Neuronal stem cell (in vitro differentiated cells): Measurements from ENCODE around the gene ADCY2.

Experiments used
- DNase-seq: peaks from one replicate; pipeline ENCODE4 v3.0.0-alpha.2; 2013; ENCODE audit warnings: low spot score
- H2AFZ ChIP-seq: one replicate; pipeline ENCODE4 v1.6.1; 2013; ENCODE audit warnings: mild to moderate bottlenecking, low read length, inconsistent platforms
- H2AK5ac ChIP-seq: 2 replicates; pipeline ENCODE4 v1.6.1; 2013; ENCODE audit warnings: low read depth, mild to moderate bottlenecking, inconsistent platforms, low read length, moderate library complexity, mixed read lengths
- H2BK120ac ChIP-seq: 2 replicates; pipeline ENCODE4 v1.6.1; 2013; ENCODE audit warnings: low read depth, mild to moderate bottlenecking, inconsistent platforms, low read length, moderate library complexity, mixed read lengths
- H2BK12ac ChIP-seq: one replicate; pipeline ENCODE4 v1.6.1; 2013; ENCODE audit warnings: low read length, inconsistent platforms
- H2BK15ac ChIP-seq: 2 replicates; pipeline ENCODE4 v1.6.1; 2013; ENCODE audit warnings: mild to moderate bottlenecking, low read length, inconsistent platforms, mixed read lengths
- H2BK5ac ChIP-seq: one replicate; pipeline ENCODE4 v1.6.1; 2013; ENCODE audit warnings: inconsistent platforms, mild to moderate bottlenecking, low read length, moderate library complexity
- H3K14ac ChIP-seq: one replicate; pipeline ENCODE4 v1.6.1; 2013; ENCODE audit warnings: low read length, inconsistent platforms
- H3K18ac ChIP-seq: 2 replicates; pipeline ENCODE4 v1.6.1; 2013; ENCODE audit warnings: low read length, inconsistent platforms
- H3K23ac ChIP-seq: 2 replicates; pipeline ENCODE4 v1.6.1; 2013; ENCODE audit warnings: low read depth, mild to moderate bottlenecking, mixed read lengths, low read length, inconsistent platforms; ENCODE audit not compliant: poor library complexity
- H3K27ac ChIP-seq: replicated peaks from 3 replicates; pipeline ENCODE4 v1.5.1; 2013; ENCODE audit warnings: low read length, inconsistent platforms
- H3K27me3 ChIP-seq, 3 experiments: 2 replicates each; pipeline ENCODE4 v1.6.1; 2013; ENCODE audit warnings: low read length in 3 of 3, mild to moderate bottlenecking in 2 of 3, inconsistent platforms in 1 of 3, low read depth in 1 of 3, mixed read lengths in 1 of 3, moderate library complexity in 1 of 3; ENCODE audit not compliant: control insufficient read depth in 3 of 3, insufficient read depth in 3 of 3
- H3K36me3 ChIP-seq, 2 donors: replicated peaks in 1 of 2; 2 replicates each; pipeline ENCODE4 v1.6.1; 2013; ENCODE audit warnings: low read length in 2 of 2; ENCODE audit not compliant: control insufficient read depth in 2 of 2, insufficient read depth in 2 of 2
- H3K4ac ChIP-seq: 2 replicates; pipeline ENCODE4 v1.6.1; 2013; ENCODE audit warnings: inconsistent platforms, mild to moderate bottlenecking, low read length, moderate library complexity
- H3K4me1 ChIP-seq, 2 donors: 1 replicate in 1 of 2; 2 replicates in 1 of 2; pipeline ENCODE4 v1.6.1; 2013; ENCODE audit warnings: low read length in 2 of 2, low read depth in 1 of 2; ENCODE audit not compliant: control insufficient read depth in 2 of 2, insufficient read depth in 1 of 2
- H3K4me2 ChIP-seq: one replicate; pipeline ENCODE4 v1.6.1; 2013; ENCODE audit warnings: mild to moderate bottlenecking, low read length, inconsistent platforms; ENCODE audit not compliant: insufficient read depth, poor library complexity, severe bottlenecking
- H3K4me3 ChIP-seq, 2 donors: 2 replicates each; pipeline ENCODE4 v1.5.1; 2013; ENCODE audit warnings: low read length in 2 of 2, mild to moderate bottlenecking in 2 of 2, inconsistent platforms in 1 of 2, moderate library complexity in 1 of 2
- H3K79me1 ChIP-seq: one replicate; pipeline ENCODE4 v1.6.1; 2013; ENCODE audit warnings: low read depth, mild to moderate bottlenecking, inconsistent platforms, low read length, moderate library complexity
- H3K9ac ChIP-seq: one replicate; pipeline ENCODE4 v1.6.1; 2013; ENCODE audit warnings: mild to moderate bottlenecking, low read depth, low read length, inconsistent platforms; ENCODE audit not compliant: poor library complexity
- H3K9me3 ChIP-seq, 2 donors: replicated peaks in 1 of 2; 2 replicates each; pipeline versions ENCODE3 to v1.6.1; 2013; ENCODE audit warnings: low read length in 2 of 2, mild to moderate bottlenecking in 2 of 2, inconsistent platforms in 1 of 2, low read depth in 1 of 2, mixed read lengths in 1 of 2, moderate library complexity in 1 of 2; ENCODE audit not compliant: control insufficient read depth in 2 of 2, insufficient read depth in 1 of 2
- H4K8ac ChIP-seq: one replicate; pipeline ENCODE4 v1.6.1; 2013; ENCODE audit warnings: low read depth, mild to moderate bottlenecking, inconsistent platforms, low read length, moderate library complexity
- H4K91ac ChIP-seq: one replicate; pipeline ENCODE4 v1.6.1; 2013; ENCODE audit warnings: low read length, low read depth, mild to moderate bottlenecking, inconsistent platforms; ENCODE audit not compliant: poor library complexity
- WGBS, 2 donors: extraction: QIAGEN DNeasy Blood & Tissue Kit; methylation state at CpG; one replicate each; pipeline ENCODE4 v1.1.7; 2013; ENCODE audit warnings: missing lambda C conversion rate in 2 of 2, mixed read lengths in 1 of 2; ENCODE audit not compliant: insufficient read length in 2 of 2, insufficient replicate concordance in 1 of 2; ENCODE audit errors: extremely low coverage in 2 of 2; 5-methylcytosine and 5-hydroxymethylcytosine counted together

Gene ADCY2

GRCh38 chr5:7814816-7815215, 418.9 kb downstream of the ADCY2 start:
- H3K9me3 ChIP-seq, result no peaks in the 10 kb centered on the region
- H2BK5ac ChIP-seq, result peak overlapping the region; percentile 2
- no peak overlapping the region for H3K18ac ChIP-seq
- no peak overlapping the region for H3K14ac ChIP-seq
- no peaks in the 10 kb centered on the region for H3K79me1 ChIP-seq
- no peak overlapping the region for H2BK120ac ChIP-seq
- DNase-seq, result no peak
- no peak overlapping the region for H2BK12ac ChIP-seq
- no peak overlapping the region for H3K9ac ChIP-seq
- no peak overlapping the region for H4K91ac ChIP-seq
- no peak overlapping the region for H2AFZ ChIP-seq
- H4K8ac ChIP-seq, result no peak overlapping the region
- H3K4me3 ChIP-seq, result no peak overlapping the region
- no peak overlapping the region for H3K4ac ChIP-seq
- no peak overlapping the region for H2BK15ac ChIP-seq
- no CpG with 5 or more reads among the region's 10 CpGs for WGBS, 2 donors
- no peak overlapping the region for H3K23ac ChIP-seq
- no peaks in the 10 kb centered on the region for H3K36me3 ChIP-seq
- no peaks in the 10 kb centered on the region for H3K27me3 ChIP-seq
- no peak overlapping the region for H2AK5ac ChIP-seq
- H3K4me2 ChIP-seq, result no peak overlapping the region
- no peak overlapping the region for H3K27ac ChIP-seq
- peaks cover 0 to 19% of the 10 kb centered on the region in 2 donors for H3K4me1 ChIP-seq

GRCh38 chr5:7815892-7816534, 420.1 kb downstream of the ADCY2 start:
- no peak overlapping the region for H3K18ac ChIP-seq
- no peak overlapping the region for H3K4ac ChIP-seq
- H3K36me3 ChIP-seq, result no peaks in the 10 kb centered on the region
- WGBS, 2 donors, result no CpG with 5 or more reads among the region's 12 CpGs
- peak overlapping the region; percentile 53 for H3K27ac ChIP-seq
- H3K4me3 ChIP-seq, result no peak overlapping the region
- no peak overlapping the region for H2AK5ac ChIP-seq
- no peak overlapping the region for H4K91ac ChIP-seq
- H4K8ac ChIP-seq, result no peak overlapping the region
- peak overlapping the region; percentile 63 for H2AFZ ChIP-seq
- DNase-seq, result peak; percentile 82
- H2BK120ac ChIP-seq, result no peak overlapping the region
- no peak overlapping the region for H3K23ac ChIP-seq
- H3K27me3 ChIP-seq, result no peaks in the 10 kb centered on the region
- no peak overlapping the region for H2BK15ac ChIP-seq
- no peaks in the 10 kb centered on the region for H3K9me3 ChIP-seq
- H3K79me1 ChIP-seq, result no peaks in the 10 kb centered on the region
- H3K9ac ChIP-seq, result no peak overlapping the region
- no peak overlapping the region for H2BK5ac ChIP-seq
- no peak overlapping the region for H3K14ac ChIP-seq
- H3K4me1 ChIP-seq, result peaks cover 0 to 19% of the 10 kb centered on the region in 2 donors
- H3K4me2 ChIP-seq, result peak overlapping the region; percentile 37
- no peak overlapping the region for H2BK12ac ChIP-seq

DNA sequence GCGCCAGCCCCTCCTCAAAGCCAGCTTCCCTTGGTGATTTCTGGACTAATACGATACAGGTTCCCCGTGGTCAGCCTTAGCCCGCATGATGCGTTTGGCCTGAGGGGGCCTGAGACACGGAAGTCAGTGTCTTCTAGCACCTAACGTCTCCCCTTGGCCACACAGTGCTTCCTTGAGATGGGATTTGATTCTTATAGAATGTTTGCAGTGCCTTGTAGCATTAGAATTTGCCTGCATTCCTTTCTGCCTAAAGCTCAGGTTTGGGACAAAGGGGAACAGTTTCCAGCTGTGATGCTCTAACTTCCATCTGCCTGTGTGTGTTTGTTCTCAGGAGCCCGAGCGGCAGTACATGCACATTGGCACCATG, 420.6 kb downstream of the ADCY2 start:
- Histone ChIP-seq H3K36me3 (no peaks in the 10 kb centered on the region), H2AK5ac (no peak overlapping the region), H3K4me3 (no peak overlapping the region), H3K27ac (peak overlapping the region; percentile 53), H2BK15ac (no peak overlapping the region), H2AFZ (peak overlapping the region; percentile 63), H3K27me3 (no peaks in the 10 kb centered on the region), H4K91ac (no peak overlapping the region), H2BK5ac (no peak overlapping the region), H3K79me1 (no peaks in the 10 kb centered on the region), H2BK120ac (no peak overlapping the region), H3K4ac (no peak overlapping the region), H3K14ac (no peak overlapping the region), H3K9ac (no peak overlapping the region), H3K18ac (no peak overlapping the region), H3K23ac (no peak overlapping the region), H4K8ac (no peak overlapping the region), H3K4me1 (peaks cover 0 to 19% of the 10 kb centered on the region in 2 donors), H2BK12ac (no peak overlapping the region), H3K9me3 (no peaks in the 10 kb centered on the region), H3K4me2 (peak overlapping the region; percentile 21)
- DNase-seq, result peak; percentile 49
- no CpG with 5 or more reads among the region's 9 CpGs for WGBS, 2 donors

DNA sequence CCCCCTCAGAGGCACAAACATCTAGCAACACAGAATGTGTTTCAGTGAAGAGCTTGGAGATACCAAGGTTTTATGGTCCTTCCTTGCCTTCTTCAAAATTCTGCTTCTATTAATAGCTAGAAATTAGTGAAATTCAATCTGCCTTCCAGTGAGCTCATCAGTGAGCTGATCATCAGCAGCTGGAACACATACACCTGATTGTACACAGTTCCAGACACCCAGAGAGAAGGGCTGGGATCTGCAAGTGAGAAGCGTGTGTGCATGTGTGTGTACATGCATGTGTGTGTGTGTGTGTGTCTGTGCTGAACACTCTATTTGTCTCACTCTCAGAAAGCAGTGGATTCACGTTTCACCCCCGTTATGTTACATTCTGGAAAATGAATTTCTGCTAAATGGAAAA, 426.5 kb downstream of the ADCY2 start:
- H3K4me2 ChIP-seq, result no peak overlapping the region
- H3K9ac ChIP-seq, result no peak overlapping the region
- H3K4me3 ChIP-seq, result no peak overlapping the region
- H2AFZ ChIP-seq, result no peak overlapping the region
- no peak overlapping the region for H4K8ac ChIP-seq
- no peak overlapping the region for H3K18ac ChIP-seq
- no peaks in the 10 kb centered on the region for H3K27me3 ChIP-seq
- H2BK5ac ChIP-seq, result no peak overlapping the region
- H2BK120ac ChIP-seq, result no peak overlapping the region
- no peak for DNase-seq
- no peak overlapping the region for H4K91ac ChIP-seq
- no peak overlapping the region for H2AK5ac ChIP-seq
- H2BK12ac ChIP-seq, result no peak overlapping the region
- no peaks in the 10 kb centered on the region for H3K36me3 ChIP-seq
- H3K14ac ChIP-seq, result no peak overlapping the region
- no peak overlapping the region for H3K4ac ChIP-seq
- H3K4me1 ChIP-seq, result peaks cover 0 to 2% of the 10 kb centered on the region in 2 donors
- H3K79me1 ChIP-seq, result peaks cover 2% of the 10 kb centered on the region
- H3K9me3 ChIP-seq, result no peaks in the 10 kb centered on the region
- no CpG with 5 or more reads among the region's 3 CpGs for WGBS, 2 donors
- H2BK15ac ChIP-seq, result no peak overlapping the region
- no peak overlapping the region for H3K23ac ChIP-seq
- H3K27ac ChIP-seq, result no peak overlapping the region
